ENCODE results near the gene NFASC.

- TF ChIP-seq EZH2 (IDR thresholded peaks at IDR 0.05; ENCODE audit: insufficient read depth, poor library complexity, severe bottlenecking) (no peak), EZH2phosphoT487 (IDR thresholded peaks at IDR 0.05; ENCODE audit: insufficient read depth, low read depth) (no peak)
Measured at GRCh38 chr1:204973449-204973848, 102.8 kb downstream of the NFASC start.

Data from GM23248 (cell line).